GM23338 (cell line): ENCODE measurements around the gene CSH2. TPM values are rescaled to one million over a fixed set of nuclear protein-coding genes. Genes with fewer than 3 reads are reported as not detected.

Experiments
- polyA plus RNA-seq: library from polyadenylated mRNA; unstranded; fragments of >200 nt; fragmentation: Nextera tagmentation; extraction: Ambion mirVana; gene quantifications from 2 replicates; pipeline ENCODE4 v1.2.1, GENCODE V29; 2016
- small RNA-seq: library from RNA; depleted of rRNA; stranded (forward); fragments of <200 nt; gene quantifications from one replicate; pipeline ENCODE3, GENCODE V24; 2014; ENCODE audit warnings: low replicate concordance
- total RNA-seq: library from RNA; depleted of rRNA; stranded (reverse); fragments of >200 nt; shearing (Covaris generic); gene quantifications from 2 replicates; pipeline ENCODE4 v1.2.3, GENCODE V29; 2014; rRNA removed

The CSH2 gene
- total and polyA plus RNA-seq, 2 experiments from 2014 or later = 0.37 TPM; not detected in 1

Small RNA genes within 50 kb of the gene (small RNA-seq; reads per million reads assigned to genes)
- gene AC040958.1 = not detected
- not detected for gene AC127029.1
- not detected for gene GH1

Other genes starting within 250 kb of the CSH2 start
- 98.8 and 119 TPM in 2 replicates for gene LIMD2, start 173.6 kb downstream of the CSH2 start, total RNA-seq
- gene LIMD2, start 173.6 kb downstream of the CSH2 start, polyA plus RNA-seq = 105 and 107 TPM in 2 replicates
- 21.2 and 28.8 TPM in 2 replicates for gene STRADA, start 131.9 kb downstream of the CSH2 start, total RNA-seq
- 17.8 and 18.0 TPM in 2 replicates for gene STRADA, start 131.9 kb downstream of the CSH2 start, polyA plus RNA-seq
- gene CCDC47, start 100.1 kb downstream of the CSH2 start, total RNA-seq = 56.4 and 61.9 TPM in 2 replicates
- gene CCDC47, start 100.1 kb downstream of the CSH2 start, polyA plus RNA-seq = 31.5 and 38.5 TPM in 2 replicates
- 101 TPM in 2 replicates for gene DDX42, start 99.5 kb downstream of the CSH2 start, total RNA-seq
- gene DDX42, start 99.5 kb downstream of the CSH2 start, polyA plus RNA-seq = 50.9 and 57.8 TPM in 2 replicates
- 93.1 and 105 TPM in 2 replicates for gene PSMC5, start 46.2 kb downstream of the CSH2 start, total RNA-seq
- gene PSMC5, start 46.2 kb downstream of the CSH2 start, polyA plus RNA-seq = 186 and 199 TPM in 2 replicates
- gene FTSJ3, start 46.0 kb downstream of the CSH2 start, total RNA-seq = 48.4 and 61.5 TPM in 2 replicates
- gene FTSJ3, start 46.0 kb downstream of the CSH2 start, polyA plus RNA-seq = 28.1 and 29.2 TPM in 2 replicates
- gene SMARCD2, start 31.0 kb downstream of the CSH2 start, total RNA-seq = 121 and 133 TPM in 2 replicates
- 34.9 and 36.4 TPM in 2 replicates for gene SMARCD2, start 31.0 kb downstream of the CSH2 start, polyA plus RNA-seq
- gene GH2, start 8.3 kb upstream of the CSH2 start, total RNA-seq = 0.27 and 0.59 TPM in 2 replicates
- 2.3 TPM in 2 replicates for gene GH2, start 8.3 kb upstream of the CSH2 start, polyA plus RNA-seq
- not detected in 2 replicates for gene CSH1, start 22.9 kb upstream of the CSH2 start, total RNA-seq
- 0.68 TPM in 1 of 2 replicates, not detected in the other for gene CSH1, start 22.9 kb upstream of the CSH2 start, polyA plus RNA-seq
- gene CSHL1, start 37.6 kb upstream of the CSH2 start, total RNA-seq = not detected in 2 replicates
- gene CSHL1, start 37.6 kb upstream of the CSH2 start, polyA plus RNA-seq = 0.44 TPM in 1 of 2 replicates, not detected in the other
- not detected in 2 replicates for gene GH1, start 45.2 kb upstream of the CSH2 start, total RNA-seq
- 0.57 TPM in 1 of 2 replicates, not detected in the other for gene GH1, start 45.2 kb upstream of the CSH2 start, polyA plus RNA-seq
- gene CD79B, start 58.7 kb upstream of the CSH2 start, total RNA-seq = 1.3 and 3.0 TPM in 2 replicates
- gene CD79B, start 58.7 kb upstream of the CSH2 start, polyA plus RNA-seq = 1.5 and 2.5 TPM in 2 replicates
- 7.9 and 8.5 TPM in 2 replicates for gene SCN4A, start 99.2 kb upstream of the CSH2 start, total RNA-seq
- 2.3 and 2.5 TPM in 2 replicates for gene SCN4A, start 99.2 kb upstream of the CSH2 start, polyA plus RNA-seq
- 0.74 and 1.3 TPM in 2 replicates for gene PRR29, start 124.7 kb upstream of the CSH2 start, total RNA-seq
- gene PRR29, start 124.7 kb upstream of the CSH2 start, polyA plus RNA-seq = 0.24 and 0.66 TPM in 2 replicates
- 0.31 and 0.58 TPM in 2 replicates for gene ICAM2, start 147.0 kb upstream of the CSH2 start, total RNA-seq
- 0.57 and 0.86 TPM in 2 replicates for gene ICAM2, start 147.0 kb upstream of the CSH2 start, polyA plus RNA-seq